ENCODE data around the gene GALNT10.

The GALNT10 gene

GRCh38 chr5:154217462-154217861, 26.9 kb downstream of the GALNT10 start:
- TF ChIP-seq CREB5 (CRISPR knock-in tag; IDR thresholded peaks at IDR 0.05; ENCODE audit: low read depth): no peak
- no peak for ATAC-seq

GRCh38 chr5:154218786-154219185, 28.3 kb downstream of the GALNT10 start:
- no peak for TF ChIP-seq POU6F1 (CRISPR knock-in tag; IDR thresholded peaks at IDR 0.05; ENCODE audit: borderline replicate concordance, low read depth)
- no peak for TF ChIP-seq ZNF8 (CRISPR knock-in tag; IDR thresholded peaks at IDR 0.05)
- TF ChIP-seq TOX (CRISPR knock-in tag; IDR thresholded peaks at IDR 0.05; ENCODE audit: borderline replicate concordance): no peak
- no peak for TF ChIP-seq ZNF70 (CRISPR knock-in tag; IDR thresholded peaks at IDR 0.05)
- TF ChIP-seq ZC3H10 (CRISPR knock-in tag; IDR thresholded peaks at IDR 0.05): no peak
- TF ChIP-seq CREB5 (CRISPR knock-in tag; IDR thresholded peaks at IDR 0.05; ENCODE audit: low read depth): no peak
- no peak for TF ChIP-seq PPARA (CRISPR knock-in tag; IDR thresholded peaks at IDR 0.05; ENCODE audit: borderline replicate concordance)
- no peak for TF ChIP-seq GLIS3 (CRISPR knock-in tag; IDR thresholded peaks at IDR 0.05)
- no peak for TF ChIP-seq ZNF565 (CRISPR knock-in tag; conservative IDR thresholded peaks at IDR 0.05; ENCODE audit: low read depth)
- no peak for ATAC-seq

- ATAC-seq: peak; percentile 76
- TF ChIP-seq CSRNP3 (CRISPR knock-in tag; IDR thresholded peaks at IDR 0.05) (no peak), TOX (CRISPR knock-in tag; IDR thresholded peaks at IDR 0.05; ENCODE audit: borderline replicate concordance) (no peak), ZFP3 (CRISPR knock-in tag; IDR thresholded peaks at IDR 0.05) (no peak), PPARA (CRISPR knock-in tag; IDR thresholded peaks at IDR 0.05; ENCODE audit: borderline replicate concordance) (no peak)
Observed at GRCh38 chr5:154220625-154221024, 30.1 kb downstream of the GALNT10 start.

GRCh38 chr5:154221371-154221896, 30.9 kb downstream of the GALNT10 start:
- peak; percentile 82 for ATAC-seq
- TF ChIP-seq PATZ1 (CRISPR knock-in tag; IDR thresholded peaks at IDR 0.05; ENCODE audit: borderline replicate concordance) (0 out of 2 replicates have a peak, but pooled peaks have one; percentile 24), ZNF8 (CRISPR knock-in tag; IDR thresholded peaks at IDR 0.05) (no peak), GLIS3 (CRISPR knock-in tag; IDR thresholded peaks at IDR 0.05) (no peak), CSRNP3 (CRISPR knock-in tag; IDR thresholded peaks at IDR 0.05) (no peak)

GRCh38 chr5:154222414-154222813, 31.9 kb downstream of the GALNT10 start:
- no peak for ATAC-seq
- no peak for TF ChIP-seq BACH2 (CRISPR knock-in tag; IDR thresholded peaks at IDR 0.05; ENCODE audit: borderline replicate concordance)
- TF ChIP-seq ISL1 (CRISPR knock-in tag; IDR thresholded peaks at IDR 0.05): no peak
- no peak for TF ChIP-seq PPARA (CRISPR knock-in tag; IDR thresholded peaks at IDR 0.05; ENCODE audit: borderline replicate concordance)
- TF ChIP-seq CSRNP3 (CRISPR knock-in tag; IDR thresholded peaks at IDR 0.05): no peak
- TF ChIP-seq TOX (CRISPR knock-in tag; IDR thresholded peaks at IDR 0.05; ENCODE audit: borderline replicate concordance): no peak
- no peak for TF ChIP-seq ZNF70 (CRISPR knock-in tag; IDR thresholded peaks at IDR 0.05)
- no peak for TF ChIP-seq RARB (CRISPR knock-in tag; IDR thresholded peaks at IDR 0.05)
- TF ChIP-seq ZNF8 (CRISPR knock-in tag; IDR thresholded peaks at IDR 0.05): no peak
- no peak for TF ChIP-seq ZC3H10 (CRISPR knock-in tag; IDR thresholded peaks at IDR 0.05)
- TF ChIP-seq ZFP3 (CRISPR knock-in tag; IDR thresholded peaks at IDR 0.05): no peak
- no peak for TF ChIP-seq OSR1 (CRISPR knock-in tag; IDR thresholded peaks at IDR 0.05)
- no peak for TF ChIP-seq TSHZ2 (CRISPR knock-in tag; IDR thresholded peaks at IDR 0.05)
